SHP77 treated with DMSO at 0.1 percent for 48 hours (cell line): Measurements from ENCODE around the gene SRSF2.
A peak's percentile ranks its signal among the peaks of the same experiment; 100 is the strongest.
"Not testable (repeated sequence)": the region's sequence is repeated elsewhere in the genome, so short reads cannot be mapped to it uniquely, and the experiment has no call there.

Experiments used
- DNase-seq: peaks from one replicate; lab custom pipeline; 2025; lab: John Stamatoyannopoulos, UW

SRSF2 gene

DNA sequence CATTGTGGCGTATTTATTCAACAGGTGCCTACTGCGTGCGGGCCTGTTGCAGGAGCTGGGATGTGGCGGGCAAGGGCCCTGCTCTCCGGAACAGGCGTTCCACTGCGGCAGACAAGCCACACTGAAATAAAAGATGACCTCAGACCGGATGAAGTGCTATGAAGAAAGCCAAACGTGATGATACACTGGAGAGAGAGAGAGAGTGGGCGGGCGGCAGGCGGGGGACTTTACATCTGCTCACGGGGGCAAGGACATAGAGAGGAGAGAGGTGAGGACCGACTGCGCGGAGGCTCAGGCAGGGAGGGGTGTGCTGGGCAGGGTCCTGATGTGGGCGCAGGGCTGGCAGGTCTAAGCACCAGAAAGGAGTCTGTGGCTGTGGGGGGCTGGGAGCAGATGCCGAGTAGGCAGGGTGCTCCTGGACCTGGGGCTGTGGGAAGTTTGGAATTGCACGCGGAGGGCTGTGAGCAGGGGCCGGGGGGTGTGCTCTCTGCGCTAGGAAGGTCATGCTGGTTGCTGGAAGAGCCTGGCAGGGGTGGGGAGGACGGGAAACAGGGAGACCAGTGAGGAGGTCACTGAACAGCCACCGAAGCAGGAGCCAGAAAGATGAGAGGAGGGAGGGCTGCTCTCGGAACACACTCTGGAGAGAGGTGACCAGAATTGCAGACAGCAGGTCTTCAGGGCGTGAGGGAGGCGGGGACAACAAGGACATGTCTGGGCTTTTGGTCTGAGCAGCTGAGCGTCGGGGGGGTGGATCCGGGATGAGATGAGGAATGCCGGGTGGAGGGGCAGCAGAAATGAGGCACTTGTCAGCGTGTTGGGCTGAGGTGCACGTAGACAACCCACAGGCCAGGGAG, 36.3 kb downstream of the SRSF2 start:
- DNase-seq = peak; percentile 47

DNA sequence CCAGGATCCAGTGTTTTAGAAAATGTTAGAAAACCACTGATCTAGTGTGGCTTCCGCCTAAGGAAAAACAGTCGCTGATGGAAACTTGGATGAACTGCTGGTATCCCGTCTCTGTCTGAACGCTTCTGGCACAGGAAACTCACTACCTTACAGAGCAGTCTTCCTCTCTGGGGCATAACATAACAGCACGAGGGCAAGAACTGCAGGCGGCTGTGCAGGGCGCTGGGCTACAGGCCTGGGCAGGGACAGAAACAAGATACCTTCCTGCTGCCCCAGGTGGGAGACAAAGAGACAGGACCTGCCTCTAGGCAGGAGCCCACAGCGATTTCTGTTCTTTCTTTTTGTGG, 36.9 kb downstream of the SRSF2 start:
- no peak for DNase-seq

DNA sequence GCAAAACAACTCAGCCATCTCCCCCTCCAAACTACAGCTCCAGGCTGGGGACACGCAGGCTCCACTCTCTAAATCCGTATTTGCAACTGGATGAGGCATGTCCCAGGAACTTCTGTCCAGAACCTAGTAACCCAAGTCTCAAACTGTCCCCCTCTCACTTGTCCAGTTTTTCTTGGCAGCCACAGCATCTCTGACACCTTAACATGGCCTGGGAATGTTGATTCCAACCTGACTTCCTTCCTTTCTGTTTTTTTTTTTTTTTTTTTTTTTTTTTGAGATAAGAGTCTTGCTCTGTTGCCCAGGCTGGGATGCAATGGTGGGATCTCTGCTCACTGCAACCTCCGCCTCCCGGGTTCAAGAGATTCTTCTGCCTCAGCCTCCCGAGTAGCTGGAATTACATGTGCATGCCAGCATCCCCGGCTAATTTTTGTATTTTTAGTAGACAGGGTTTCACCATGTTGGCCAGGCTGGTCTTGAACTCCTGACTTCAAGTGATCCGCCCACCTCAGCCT, 38.6 kb downstream of the SRSF2 start:
- not testable (repeated sequence) for DNase-seq

- DNase-seq = no peak
Observed at GRCh38 chr17:76697702-76698465, 39.2 kb downstream of the SRSF2 start.

DNA sequence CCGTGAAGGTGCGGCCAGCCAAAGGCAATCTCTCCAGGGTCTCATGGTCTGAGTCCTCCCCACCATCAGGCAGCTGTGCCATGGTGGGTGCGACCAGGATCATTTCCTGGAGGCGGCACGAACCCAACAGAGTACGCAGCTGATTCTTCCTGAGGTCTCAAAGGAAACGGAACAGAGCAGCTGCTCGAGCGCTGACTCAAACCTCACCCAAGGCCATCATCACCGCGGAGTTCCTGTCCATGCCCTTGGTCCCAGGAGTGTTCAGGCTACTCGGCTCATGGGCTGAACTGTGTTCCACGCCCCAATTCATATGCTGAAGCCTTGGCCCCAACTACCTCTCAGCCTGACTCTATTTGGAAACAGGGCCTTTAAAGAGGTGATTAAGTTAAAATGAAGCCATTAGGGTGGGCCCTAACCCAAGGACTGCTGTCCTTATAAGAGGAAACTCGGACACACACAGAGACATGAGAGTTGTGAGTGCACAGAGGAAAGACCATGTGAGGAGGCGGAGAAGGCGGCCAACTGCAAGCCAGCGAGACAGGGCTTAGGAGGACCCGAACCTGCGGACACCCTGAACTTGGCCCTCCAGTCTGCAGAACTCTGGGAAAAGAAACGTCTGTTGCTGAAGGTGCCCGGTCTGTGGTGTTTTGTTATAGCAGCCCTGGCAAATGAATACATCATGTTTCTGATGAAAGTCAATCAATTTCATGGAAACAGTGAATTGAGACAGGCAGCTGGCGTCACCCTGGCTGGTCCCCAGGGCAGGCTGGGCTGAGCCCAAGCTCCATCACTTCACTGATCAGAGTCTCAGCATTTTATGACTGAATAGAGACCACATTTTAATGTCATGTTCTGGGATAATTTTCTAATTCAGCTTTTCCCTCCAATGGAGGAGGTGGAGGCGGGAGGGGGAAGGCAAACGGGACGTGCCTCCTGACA, 40.1 kb downstream of the SRSF2 start:
- no peak for DNase-seq

DNA sequence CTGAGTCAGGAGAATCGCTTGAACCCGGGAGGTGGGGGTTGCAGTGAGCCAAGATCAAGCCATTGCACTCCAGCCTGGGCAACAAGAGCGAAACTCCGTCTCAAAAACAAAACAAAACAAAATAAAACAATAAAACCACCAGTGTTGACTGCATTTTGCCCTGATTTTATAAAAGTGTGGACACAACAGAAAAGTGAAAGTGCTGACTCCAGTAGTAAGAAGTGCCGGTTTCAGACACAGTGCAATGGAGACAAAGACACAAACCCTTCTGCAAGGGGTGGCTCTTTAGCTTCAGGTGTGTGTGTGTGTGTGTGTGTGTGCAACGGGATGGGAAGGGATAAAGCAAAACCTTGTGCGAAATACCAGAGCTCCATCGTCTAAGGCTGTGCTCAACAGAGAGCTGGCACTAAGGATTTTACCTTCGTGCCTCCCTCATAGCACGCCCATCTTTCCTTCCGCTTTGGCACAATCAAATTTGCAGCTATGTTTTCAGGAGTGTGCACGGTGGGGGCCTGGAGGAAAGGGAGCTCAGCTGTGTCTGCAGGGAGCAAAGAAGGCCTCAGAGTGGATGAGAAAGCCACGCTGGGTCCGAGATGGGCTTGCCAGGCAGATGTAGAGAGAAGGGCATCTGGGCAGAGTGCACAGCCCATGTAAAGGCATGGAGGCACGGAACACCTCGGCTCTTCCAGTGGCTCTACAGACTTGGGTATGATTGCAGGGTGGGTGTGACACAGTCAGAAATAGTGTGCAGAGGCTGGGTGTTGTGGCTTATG, 41.9 kb downstream of the SRSF2 start:
- DNase-seq = no peak

- no peak for DNase-seq
Observed at GRCh38 chr17:76691379-76692191, 45.5 kb downstream of the SRSF2 start.

GRCh38 chr17:76690596-76691280, 46.4 kb downstream of the SRSF2 start:
- DNase-seq = no peak

DNA sequence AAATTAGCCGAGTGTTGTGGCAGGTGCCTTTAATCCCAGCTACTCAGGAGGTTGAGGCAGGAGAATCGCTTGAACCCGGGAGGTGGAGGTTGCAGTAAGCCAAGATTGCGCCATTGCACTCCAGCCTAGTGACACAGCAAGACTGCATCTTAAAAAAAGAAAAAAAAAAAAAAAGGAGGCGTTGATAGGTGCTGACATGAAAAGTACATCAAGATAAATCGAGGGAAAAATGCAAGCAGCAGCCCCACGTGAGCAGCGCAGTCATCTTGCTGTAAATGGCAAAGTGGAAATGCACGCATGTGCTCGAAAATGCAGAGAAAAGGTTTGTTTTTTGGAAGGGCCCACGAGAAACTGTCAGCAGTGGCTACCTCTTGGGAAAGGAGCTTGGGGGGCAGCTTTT, 47.3 kb downstream of the SRSF2 start:
- DNase-seq = no peak

GRCh38 chr17:76688165-76688622, 48.9 kb downstream of the SRSF2 start:
- DNase-seq = no peak

DNA sequence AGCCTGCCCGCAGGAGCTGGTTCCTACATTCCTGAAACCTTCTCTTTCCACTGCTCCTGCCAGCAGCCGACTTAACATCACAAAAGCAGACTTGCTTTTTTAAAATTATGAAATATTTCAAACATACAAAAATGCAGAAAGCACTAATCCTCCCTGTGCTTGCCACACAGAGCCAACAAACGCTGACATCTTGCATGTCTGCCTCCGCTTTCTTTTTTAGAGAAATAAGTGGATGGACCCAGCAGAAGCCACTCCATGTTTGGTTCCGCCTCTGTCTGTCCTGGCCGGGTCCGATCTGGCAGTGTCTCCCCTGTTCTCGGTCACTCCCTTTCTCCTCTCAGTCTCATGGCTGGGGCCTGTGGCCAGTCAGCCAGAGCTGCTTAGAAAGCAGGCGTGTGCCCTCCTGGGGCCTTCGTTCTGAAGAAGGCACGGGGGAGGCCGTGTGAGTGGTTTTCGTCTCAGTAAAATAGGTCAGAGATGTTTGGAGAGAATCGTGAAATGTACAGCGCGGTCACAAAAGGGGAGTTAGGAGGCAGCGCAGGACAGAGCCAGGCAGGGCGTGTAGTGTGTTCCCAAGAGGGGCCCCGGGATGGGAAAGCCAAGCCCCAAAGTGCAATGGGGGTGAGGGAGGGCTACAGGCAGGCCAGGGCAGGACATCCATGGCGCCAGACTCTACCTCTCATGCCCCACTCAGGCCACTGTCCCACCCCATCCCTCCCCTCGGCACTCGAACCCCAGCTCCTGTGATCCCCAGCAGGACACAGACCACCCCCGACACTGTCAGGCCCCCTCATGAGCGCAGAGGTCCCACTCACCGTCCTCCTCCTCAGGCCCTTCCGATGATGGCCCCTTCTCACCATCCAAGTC, 49.6 kb downstream of the SRSF2 start:
- no peak for DNase-seq

DNA sequence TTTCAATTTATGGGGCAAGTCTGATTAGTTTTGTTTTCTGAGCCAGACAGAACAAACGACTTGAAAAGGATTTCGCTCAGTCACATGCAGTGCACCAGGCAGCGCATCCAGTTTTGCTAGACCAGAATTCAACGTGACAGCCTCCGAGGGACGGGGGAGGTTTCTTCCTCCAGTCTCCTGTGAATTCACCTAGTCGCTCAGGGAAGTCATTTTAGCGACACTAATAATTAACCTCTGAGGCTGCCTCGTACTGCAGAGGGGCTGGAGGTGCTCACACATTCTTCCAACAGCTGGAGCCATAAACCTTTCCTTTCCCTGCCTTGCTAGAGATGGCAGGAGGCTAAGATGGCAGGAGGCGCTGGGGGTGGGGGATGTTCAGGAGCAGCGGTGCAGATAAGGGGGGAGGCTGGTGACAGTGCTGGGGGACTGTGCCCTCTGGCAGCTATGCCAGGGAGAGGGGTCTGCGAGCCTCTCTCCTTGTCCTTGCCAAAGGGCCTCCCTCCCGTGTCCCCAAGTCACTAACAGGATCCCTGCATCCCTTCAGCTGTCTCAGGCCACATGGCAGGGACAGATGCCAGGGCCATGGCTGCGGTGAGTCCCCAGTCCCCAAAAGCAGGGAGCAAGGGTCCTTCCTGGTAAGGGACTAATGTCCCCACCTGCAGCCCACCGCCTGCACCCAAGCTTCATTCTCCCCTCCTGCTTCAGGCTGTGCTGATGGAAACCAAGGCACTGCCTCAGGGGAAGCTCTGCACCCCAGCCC, 50.4 kb downstream of the SRSF2 start:
- DNase-seq = no peak

- DNase-seq = no peak
Observed at GRCh38 chr17:76685846-76686245, 51.3 kb downstream of the SRSF2 start.

- no peak for DNase-seq
Observed at GRCh38 chr17:76685366-76685765, 51.8 kb downstream of the SRSF2 start.

DNA sequence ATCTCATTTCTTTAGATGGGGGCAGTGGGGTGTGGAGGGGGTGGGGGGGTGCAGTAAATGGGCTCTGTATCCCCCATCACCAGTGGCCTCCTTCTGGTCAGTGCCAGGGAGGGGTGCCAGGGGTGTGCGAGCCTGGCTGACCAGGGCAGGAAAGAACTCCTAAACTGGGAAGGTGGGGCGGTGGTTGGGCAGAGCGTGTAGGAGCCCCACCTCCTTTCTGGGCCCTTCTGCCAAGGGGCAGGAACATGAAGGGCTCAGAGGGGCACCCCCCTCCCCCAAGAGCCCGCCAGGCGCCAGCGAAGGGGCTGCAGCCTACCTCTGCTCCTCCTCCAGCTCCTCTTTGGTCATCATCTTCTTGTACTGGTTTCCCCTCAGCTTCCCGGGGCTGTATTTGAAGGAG, 52.4 kb downstream of the SRSF2 start:
- no peak for DNase-seq
